OCI-LY7 (cell line): ENCODE data around the gene ALDH6A1. TPM values are rescaled to one million over a fixed set of nuclear protein-coding genes. Genes with fewer than 3 reads are reported as not detected.

Source experiments
- BruUV-seq: library from RNA; stranded (reverse); fragments of 400-500 nt; replicated peaks from 2 replicates; lab custom pipeline; 2021; lab: Mats Ljungman, UMichigan
- CTCF ChIA-PET: fragments of 300-600 bp; sonication (Branson Sonifier 250); formaldehyde crosslinking; loops from one replicate; lab custom pipeline; 2022; ENCODE audit warnings: antibody characterized with exemption; ENCODE audit not compliant: unreplicated experiment; lab: Charles Lee
- POLR2A ChIA-PET: fragments of 300-600 bp; sonication (Branson Sonifier 250); formaldehyde crosslinking; loops from one replicate; lab custom pipeline; 2022; ENCODE audit warnings: antibody characterized with exemption; lab: Charles Lee
- DNase-seq: peaks from one replicate; pipeline ENCODE4 v3.0.0-alpha.2; 2015; ENCODE audit warnings: low spot score
- H2AFZ ChIP-seq: fragments of 200-600 bp; sonication (generic), shearing (Covaris generic); 2 replicates; pipeline ENCODE4 v1.6.1; 2014; ENCODE audit warnings: mild to moderate bottlenecking, antibody characterized with exemption, low read length, moderate library complexity
- H3K27ac ChIP-seq: fragments of 200-600 bp; sonication (generic); 2 replicates; pipeline ENCODE4 v1.5.1; 2014; ENCODE audit warnings: mixed run types, low read depth, mild to moderate bottlenecking, moderate library complexity, low read length, inconsistent platforms; ENCODE audit not compliant: poor library complexity, severe bottlenecking
- H3K36me3 ChIP-seq: fragments of 200-600 bp; sonication (generic); 2 replicates; pipeline ENCODE4 v1.6.1; 2014; ENCODE audit warnings: mild to moderate bottlenecking, antibody characterized with exemption, low read length, moderate library complexity, mixed read lengths; ENCODE audit not compliant: insufficient read depth
- H3K4me1 ChIP-seq: fragments of 200-600 bp; sonication (generic); 2 replicates; pipeline ENCODE4 v1.5.1; 2014; ENCODE audit warnings: mild to moderate bottlenecking, low read length; ENCODE audit not compliant: insufficient read depth, poor library complexity, severe bottlenecking
- H3K4me2 ChIP-seq: fragments of 200-600 bp; sonication (generic); 2 replicates; pipeline ENCODE4 v1.6.1; 2014; ENCODE audit warnings: mild to moderate bottlenecking, low read length
- H3K4me3 ChIP-seq: fragments of 200-600 bp; sonication (generic); 2 replicates; pipeline ENCODE4 v1.5.1; 2014; ENCODE audit warnings: mild to moderate bottlenecking, low read depth, low read length; ENCODE audit not compliant: poor library complexity, severe bottlenecking
- H3K79me2 ChIP-seq: fragments of 200-600 bp; sonication (generic); 2 replicates; pipeline ENCODE4 v1.6.1; 2016; ENCODE audit warnings: low read depth, mild to moderate bottlenecking, low read length, moderate library complexity, mixed read lengths; ENCODE audit not compliant: insufficient read depth
- H3K9me2 ChIP-seq: fragments of 200-600 bp; sonication (generic); 2 replicates; pipeline ENCODE4 v1.6.1; 2016; ENCODE audit warnings: mild to moderate bottlenecking, low read length, mixed read lengths; ENCODE audit not compliant: insufficient read depth
- H3K9me3 ChIP-seq: fragments of 200-600 bp; sonication (generic); 2 replicates; pipeline ENCODE4 v1.6.1; 2014; ENCODE audit warnings: mild to moderate bottlenecking, mixed run types, low read length, mixed read lengths
- H4K20me1 ChIP-seq: fragments of 200-600 bp; sonication (generic); 2 replicates; pipeline ENCODE4 v1.6.1; 2014; ENCODE audit warnings: mild to moderate bottlenecking, antibody characterized with exemption, low read length, moderate library complexity, mixed read lengths; ENCODE audit not compliant: insufficient read depth
- EZH2phosphoT487 ChIP-seq: fragments of 200-600 bp; sonication (generic); IDR thresholded peaks from 2 replicates; pipeline ENCODE4 v1.6.1; 2018; ENCODE audit warnings: low read depth, borderline replicate concordance, mild to moderate bottlenecking, mixed run types, antibody characterized with exemption, low read length, moderate library complexity, mixed read lengths
- intact Hi-C: fragments of 100-400 bp; cut with micrococcal nuclease; formaldehyde crosslinking; loops from one replicate; pipeline ENCODE4 v1.10.0; 2022; ENCODE audit not compliant: unreplicated experiment
- total RNA-seq, 2 experiments: library from RNA; depleted of rRNA in 1 of 2; stranded (reverse); fragments of >200 nt in 1 of 2; shearing (Covaris generic) in 1 of 2; gene quantifications; 2 replicates each; pipeline ENCODE4 v1.2.3, GENCODE V29; 2014 to 2022
- TF ChIP-seq, protein P1 (sequence below): fragments of 200-600 bp; sonication (generic); conservative IDR thresholded peaks from 2 replicates; pipeline ENCODE4 v1.5.1; 2014; ENCODE audit warnings: mild to moderate bottlenecking, antibody characterized with exemption, low read length, moderate library complexity, mixed read lengths

Gene ALDH6A1
- total RNA-seq, 2 experiments from 2014 or later = 17.0 to 20.7 TPM

DNA sequence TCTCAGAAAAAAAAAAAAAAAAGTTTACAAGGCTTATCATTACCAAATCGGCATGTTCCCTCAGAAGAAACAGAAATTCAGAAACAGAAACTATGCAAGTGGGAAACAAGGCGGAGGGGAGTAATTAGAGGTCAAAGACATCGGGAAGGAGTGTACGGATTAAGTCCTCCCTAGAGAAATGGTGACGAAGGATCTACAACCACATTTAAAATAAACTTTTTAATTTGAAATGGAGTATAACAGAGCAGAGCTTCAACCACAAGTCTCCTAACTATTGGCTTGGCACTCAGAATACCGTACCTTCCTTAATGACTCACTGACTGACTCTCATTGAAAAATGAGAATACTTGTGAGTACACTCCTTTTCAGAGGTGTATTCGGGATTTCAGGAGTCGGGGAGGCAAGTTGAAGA is 66.1 kb downstream of the ALDH6A1 start:
- no peak for TF ChIP-seq EZH2phosphoT487
- TF ChIP-seq, protein P1, sequence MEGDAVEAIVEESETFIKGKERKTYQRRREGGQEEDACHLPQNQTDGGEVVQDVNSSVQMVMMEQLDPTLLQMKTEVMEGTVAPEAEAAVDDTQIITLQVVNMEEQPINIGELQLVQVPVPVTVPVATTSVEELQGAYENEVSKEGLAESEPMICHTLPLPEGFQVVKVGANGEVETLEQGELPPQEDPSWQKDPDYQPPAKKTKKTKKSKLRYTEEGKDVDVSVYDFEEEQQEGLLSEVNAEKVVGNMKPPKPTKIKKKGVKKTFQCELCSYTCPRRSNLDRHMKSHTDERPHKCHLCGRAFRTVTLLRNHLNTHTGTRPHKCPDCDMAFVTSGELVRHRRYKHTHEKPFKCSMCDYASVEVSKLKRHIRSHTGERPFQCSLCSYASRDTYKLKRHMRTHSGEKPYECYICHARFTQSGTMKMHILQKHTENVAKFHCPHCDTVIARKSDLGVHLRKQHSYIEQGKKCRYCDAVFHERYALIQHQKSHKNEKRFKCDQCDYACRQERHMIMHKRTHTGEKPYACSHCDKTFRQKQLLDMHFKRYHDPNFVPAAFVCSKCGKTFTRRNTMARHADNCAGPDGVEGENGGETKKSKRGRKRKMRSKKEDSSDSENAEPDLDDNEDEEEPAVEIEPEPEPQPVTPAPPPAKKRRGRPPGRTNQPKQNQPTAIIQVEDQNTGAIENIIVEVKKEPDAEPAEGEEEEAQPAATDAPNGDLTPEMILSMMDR = no peak
- no peaks in the 10 kb centered on the region for H3K36me3 ChIP-seq
- TSS peak; percentile 49 for BruUV-seq
- H3K4me2 ChIP-seq = peak overlapping the region; percentile 88
- no peaks in the 10 kb centered on the region for H3K9me2 ChIP-seq
- H3K9me3 ChIP-seq = no peaks in the 10 kb centered on the region
- H3K79me2 ChIP-seq = no peaks in the 10 kb centered on the region
- peak overlapping the region; percentile 86 for H3K4me3 ChIP-seq
- H4K20me1 ChIP-seq = no peaks in the 10 kb centered on the region
- H3K4me1 ChIP-seq = peaks cover 3% of the 10 kb centered on the region
- ChIA-PET CTCF (no interaction called here), POLR2A (no interaction called here)
- peak overlapping the region; percentile 31 for H3K27ac ChIP-seq
- no peak for DNase-seq
- intact Hi-C loops = loop anchor here (2.0 to 5.0 kb wide), 3 partner anchors 66 to 131 kb away; partner anchors contain the start of genes ALDH6A1, COQ6, FAM161B and LIN52
- peak overlapping the region; percentile 92 for H2AFZ ChIP-seq

DNA sequence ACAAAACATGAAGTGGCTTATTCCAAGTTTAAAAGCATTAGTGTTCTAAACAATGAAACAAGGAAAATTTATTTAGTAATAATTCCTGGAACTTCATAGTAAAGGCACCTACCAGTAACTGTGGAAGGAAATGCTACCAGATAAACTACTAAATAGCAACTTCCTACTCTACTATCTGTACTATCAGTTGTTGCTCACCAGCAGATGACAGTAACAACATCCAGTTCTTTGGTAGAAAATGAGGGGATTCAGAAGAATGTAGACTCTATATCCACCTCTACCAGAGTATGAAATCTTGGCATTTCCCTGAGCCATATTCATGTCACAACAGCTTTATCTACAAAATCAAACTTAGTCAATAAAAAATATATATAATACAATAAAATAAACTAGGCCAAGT is 68.3 kb downstream of the ALDH6A1 start:
- BruUV-seq = no TSS peak
- POLR2A ChIA-PET = interaction anchor here (1.2 kb wide), 1 partner anchor 20 kb away, joined by 8 read pairs; no protein-coding TSS in a partner anchor
- intact Hi-C loops = loop anchor here (5.0 kb wide), 2 partner anchors 64 to 129 kb away; partner anchors contain the start of genes COQ6, FAM161B and ZNF410

DNA sequence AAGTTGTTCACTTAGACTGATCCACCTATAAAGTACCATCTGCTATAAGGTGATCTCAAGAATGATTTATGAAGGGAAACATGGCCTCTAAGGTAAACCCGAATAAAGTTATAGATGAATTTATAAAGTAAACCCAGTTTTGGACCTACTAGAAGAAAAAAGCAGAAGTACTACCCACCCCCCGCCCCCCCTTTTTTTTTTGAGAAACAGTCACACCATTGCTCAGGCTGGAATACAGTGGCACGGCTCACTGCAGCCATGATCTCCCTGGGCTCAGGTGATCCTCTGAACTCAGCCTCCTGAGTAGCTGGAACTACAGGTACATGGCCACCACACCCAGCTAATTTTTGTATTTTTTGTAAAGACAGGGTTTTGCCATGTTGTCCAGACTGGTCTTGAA is 69.1 kb downstream of the ALDH6A1 start:
- Histone ChIP-seq H3K4me3 (no peak overlapping the region), H3K36me3 (no peaks in the 10 kb centered on the region), H3K27ac (no peak overlapping the region), H3K4me2 (no peak overlapping the region), H3K9me2 (no peaks in the 10 kb centered on the region), H3K9me3 (no peaks in the 10 kb centered on the region), H4K20me1 (no peaks in the 10 kb centered on the region), H3K4me1 (peaks cover 3% of the 10 kb centered on the region), H2AFZ (no peak overlapping the region), H3K79me2 (no peaks in the 10 kb centered on the region)
- no peak for DNase-seq
- TF ChIP-seq EZH2phosphoT487 = no peak
- TF ChIP-seq, protein P1 = no peak
- ChIA-PET CTCF (no interaction called here), POLR2A (interaction anchor here (1.2 kb wide), 1 partner anchor 21 kb away, joined by 8 read pairs; no protein-coding TSS in a partner anchor)
- BruUV-seq = no TSS peak
- intact Hi-C loops = loop anchor here (5.0 kb wide), 2 partner anchors 63 to 128 kb away; partner anchors contain the start of genes COQ6, FAM161B and ZNF410

More for the DNA sequence above, 68.3 kb downstream of the ALDH6A1 start:
- peaks cover 3% of the 10 kb centered on the region for H3K4me1 ChIP-seq
- no peak overlapping the region for H3K4me2 ChIP-seq
- no peaks in the 10 kb centered on the region for H3K36me3 ChIP-seq
- H2AFZ ChIP-seq = no peak overlapping the region
- H4K20me1 ChIP-seq = no peaks in the 10 kb centered on the region
- H3K9me2 ChIP-seq = no peaks in the 10 kb centered on the region
- H3K4me3 ChIP-seq = no peak overlapping the region
- H3K79me2 ChIP-seq = no peaks in the 10 kb centered on the region
- H3K9me3 ChIP-seq = no peaks in the 10 kb centered on the region
- TF ChIP-seq, protein P1 = no peak
- no peak for TF ChIP-seq EZH2phosphoT487
- no peak for DNase-seq
- CTCF ChIA-PET = no interaction called here
- H3K27ac ChIP-seq = no peak overlapping the region
